Left lobe of liver (tissue), 2 donors: ENCODE measurements around the gene SIPA1. TPM values are rescaled to one million over a fixed set of nuclear protein-coding genes. Genes with fewer than 3 reads are reported as not detected.

Experiments used
- ATAC-seq: fragments of 200-7000 bp; cut with Tn5 transposase; one replicate; pipeline ENCODE4 v1.9.1; 2020; ENCODE audit warnings: mild to moderate bottlenecking, moderate library complexity
- DNase-seq: peaks from one replicate; pipeline ENCODE4 v3.0.0-alpha.2; 2020; ENCODE audit warnings: low spot score
- total RNA-seq: library from RNA; stranded (reverse); gene quantifications from one replicate; pipeline ENCODE4 v1.2.1, GENCODE V29; 2021
- donor health status: DM: no; HTN: no; CAD: no; lungs with moderate emphysema.
- donor health status: DM: no; HTN: yes; CAD: no.

Gene SIPA1
- total RNA-seq, 1 donor from 2014 or later: 29.5 TPM

GRCh38 chr11:65642014-65642671 is 4.2 kb downstream of the SIPA1 start:
- no peak for DNase-seq

GRCh38 chr11:65643971-65644370 is 6.1 kb downstream of the SIPA1 start:
- no peak for ATAC-seq
- no peak for DNase-seq

More at GRCh38 chr11:65642014-65642671, 4.2 kb downstream of the SIPA1 start:
- ATAC-seq: no peak

- ATAC-seq (no peak), DNase-seq (no peak)
Observed at GRCh38 chr11:65644837-65645236, 6.9 kb downstream of the SIPA1 start.

GRCh38 chr11:65645710-65646109 is 7.8 kb downstream of the SIPA1 start:
- DNase-seq (no peak), ATAC-seq (no peak)

GRCh38 chr11:65646288-65646957 is 8.5 kb downstream of the SIPA1 start:
- no peak for ATAC-seq
- DNase-seq: no peak

GRCh38 chr11:65646958-65647701 is 9.2 kb downstream of the SIPA1 start:
- peak; percentile 85 for DNase-seq
- peak; percentile 78 for ATAC-seq

GRCh38 chr11:65648997-65649493 is 11.1 kb downstream of the SIPA1 start:
- ATAC-seq: peak; percentile 3
- DNase-seq: peak; percentile 76

- no peak for ATAC-seq
- peak; percentile 46 for DNase-seq
Observed at GRCh38 chr11:65649656-65650546, 12.0 kb downstream of the SIPA1 start.

- peak; percentile 50 for DNase-seq
- no peak for ATAC-seq
Observed at GRCh38 chr11:65650547-65651338, 12.8 kb downstream of the SIPA1 start.

GRCh38 chr11:65651339-65651588 is 13.4 kb downstream of the SIPA1 start:
- DNase-seq: no peak
- no peak for ATAC-seq

GRCh38 chr11:65651589-65652510 is 13.9 kb downstream of the SIPA1 start:
- no peak for ATAC-seq
- peak; percentile 60 for DNase-seq

- DNase-seq (peak; percentile 96), ATAC-seq (peak; percentile 83)
Observed at GRCh38 chr11:65652511-65653228, 14.8 kb downstream of the SIPA1 start.

GRCh38 chr11:65653229-65654225 is 15.6 kb downstream of the SIPA1 start:
- ATAC-seq (peak; percentile 59), DNase-seq (peak; percentile 82)

GRCh38 chr11:65654375-65655349 is 16.8 kb downstream of the SIPA1 start:
- no peak for ATAC-seq
- DNase-seq: peak; percentile 48

- DNase-seq (no peak), ATAC-seq (no peak)
Observed at GRCh38 chr11:65655570-65656332, 17.9 kb downstream of the SIPA1 start.
